Articular chondrocyte of knee joint (primary cell): ENCODE results near the gene TRAM1L1. TPM values are rescaled to one million over a fixed set of nuclear protein-coding genes. Genes with fewer than 3 reads are reported as not detected.

Experiments
- total RNA-seq: library from RNA; depleted of rRNA; stranded (reverse); fragments of >200 nt; gene quantifications from 2 replicates; pipeline ENCODE4 v1.2.3, GENCODE V29; 2012

Gene TRAM1L1
- total RNA-seq = 6.2 and 7.6 TPM in 2 replicates

GRCh38 chr4:117084866-117085701 is at the start of gene TRAM1L1:
TRAM1L1 (minus strand) TSS chr4:117085576; CDS start chr4:117085393, 183 bp downstream.

